Keratinocyte (primary cell): ENCODE results near the gene GALNT14. TPM values are rescaled to one million over a fixed set of nuclear protein-coding genes. Genes with fewer than 3 reads are reported as not detected.

Source experiments
- DNase-seq: peaks from one replicate; pipeline ENCODE4 v3.0.0-alpha.2; 2011; ENCODE audit warnings: low read depth, missing footprints, low spot score
- FAIRE-seq: peaks from 2 replicates; lab custom pipeline; 2011; peaks lifted over from hg19 to GRCh38; lab: Jason Lieb, UNC
- H2AFZ ChIP-seq: 2 replicates; pipeline ENCODE4 v1.6.0; 2012; ENCODE audit warnings: low read length, control low read depth, inconsistent platforms; ENCODE audit not compliant: control insufficient read depth
- H3K27ac ChIP-seq: 2 replicates; pipeline ENCODE4 v1.5.1; 2011; ENCODE audit warnings: low read length; ENCODE audit not compliant: control insufficient read depth, insufficient read depth
- H3K27me3 ChIP-seq: 3 replicates; pipeline ENCODE4 v1.6.0; 2011; ENCODE audit warnings: low read length; ENCODE audit not compliant: control insufficient read depth, insufficient read depth; ENCODE audit errors: extremely low read depth
- H3K36me3 ChIP-seq, 2 experiments: 2 replicates in 1 of 2; 3 replicates in 1 of 2; pipeline ENCODE4 v1.5.1; 2011; ENCODE audit warnings: low read length in 2 of 2, mild to moderate bottlenecking in 1 of 2; ENCODE audit not compliant: control insufficient read depth in 2 of 2, insufficient read depth in 2 of 2; ENCODE audit errors: extremely low read depth in 1 of 2
- H3K4me1 ChIP-seq: 3 replicates; pipeline ENCODE4 v1.5.1; 2011; ENCODE audit warnings: low read length; ENCODE audit not compliant: control insufficient read depth, insufficient read depth; ENCODE audit errors: extremely low read depth
- H3K4me2 ChIP-seq: 3 replicates; pipeline ENCODE4 v1.6.0; 2011; ENCODE audit warnings: low read depth, low read length; ENCODE audit not compliant: control insufficient read depth, insufficient read depth; ENCODE audit errors: extremely low read depth
- H3K4me3 ChIP-seq, 3 experiments: fragments of 200-600 bp in 1 of 3; sonication (generic) in 1 of 3; 2 replicates in 2 of 3; 3 replicates in 1 of 3; pipeline ENCODE4 v1.5.1; 2011 to 2016; ENCODE audit warnings: low read length in 3 of 3, mild to moderate bottlenecking in 3 of 3, control low read depth in 2 of 3, inconsistent platforms in 1 of 3, low read depth in 1 of 3, mixed read lengths in 1 of 3, mixed run types in 1 of 3, moderate library complexity in 1 of 3; ENCODE audit not compliant: control insufficient read depth in 2 of 3, insufficient read depth in 2 of 3; ENCODE audit errors: extremely low read depth in 1 of 3
- H3K79me2 ChIP-seq: 2 replicates; pipeline ENCODE4 v1.6.0; 2012; ENCODE audit warnings: low read length; ENCODE audit not compliant: control insufficient read depth, insufficient read depth
- H3K9ac ChIP-seq: 3 replicates; pipeline ENCODE4 v1.6.0; 2011; ENCODE audit warnings: low read length; ENCODE audit not compliant: control insufficient read depth, insufficient read depth; ENCODE audit errors: extremely low read depth
- H3K9me1 ChIP-seq: 3 replicates; pipeline ENCODE4 v1.6.0; 2011; ENCODE audit warnings: low read length; ENCODE audit not compliant: control insufficient read depth, insufficient read depth; ENCODE audit errors: extremely low read depth
- H3K9me3 ChIP-seq: 2 replicates; pipeline ENCODE4 v1.5.1; 2012; ENCODE audit warnings: low read depth, low read length; ENCODE audit not compliant: control insufficient read depth
- H4K20me1 ChIP-seq: 3 replicates; pipeline ENCODE4 v1.6.0; 2011; ENCODE audit warnings: low read length; ENCODE audit not compliant: control insufficient read depth, insufficient read depth; ENCODE audit errors: extremely low read depth
- EZH2 ChIP-seq: IDR thresholded peaks from one replicate; pipeline ENCODE4 v1.6.1; 2012; ENCODE audit warnings: inconsistent platforms, mild to moderate bottlenecking, low read length, moderate library complexity
- dilution Hi-C: fragments of 300-500 bp; cut with MboI; formaldehyde crosslinking; loops from one replicate; pipeline ENCODE4 v1.7.0; 2020; ENCODE audit warnings: low sequenced_read_pairs; ENCODE audit not compliant: extremely low pct_ligation_motif_present
- polyA plus RNA-seq, 5 experiments: library from polyadenylated mRNA; depleted of rRNA in 3 of 5; stranded (reverse) in 3 of 5; stranded (forward) in 1 of 5; unstranded in 1 of 5; fragments of >200 nt; gene quantifications; 1 replicate in 1 of 5; 2 replicates in 3 of 5; 3 replicates in 1 of 5; pipeline versions ENCODE4 v1.2.1 to v1.2.3, GENCODE V29; 2011 to 2012; ENCODE audit warnings: missing spikeins in 2 of 5, low read depth in 1 of 5, low replicate concordance in 1 of 5
- TF ChIP-seq, protein P1 (sequence below), 3 experiments: IDR thresholded peaks in 1 of 3; conservative IDR thresholded peaks in 1 of 3; optimal IDR thresholded peaks in 1 of 3; 2 replicates in 2 of 3; 3 replicates in 1 of 3; pipeline versions ENCODE3 to v1.5.1; 2011; ENCODE audit warnings: low read length in 3 of 3, mild to moderate bottlenecking in 3 of 3, moderate library complexity in 2 of 3, control low read depth in 1 of 3, inconsistent platforms in 1 of 3; ENCODE audit not compliant: insufficient read depth in 2 of 3; ENCODE audit errors: extremely low read depth in 1 of 3

Gene GALNT14
- polyA plus RNA-seq, 1 donor (not counting 4 experiments of a cell fraction or from before 2014, with no cell fraction given) = 27.4 TPM

DNA sequence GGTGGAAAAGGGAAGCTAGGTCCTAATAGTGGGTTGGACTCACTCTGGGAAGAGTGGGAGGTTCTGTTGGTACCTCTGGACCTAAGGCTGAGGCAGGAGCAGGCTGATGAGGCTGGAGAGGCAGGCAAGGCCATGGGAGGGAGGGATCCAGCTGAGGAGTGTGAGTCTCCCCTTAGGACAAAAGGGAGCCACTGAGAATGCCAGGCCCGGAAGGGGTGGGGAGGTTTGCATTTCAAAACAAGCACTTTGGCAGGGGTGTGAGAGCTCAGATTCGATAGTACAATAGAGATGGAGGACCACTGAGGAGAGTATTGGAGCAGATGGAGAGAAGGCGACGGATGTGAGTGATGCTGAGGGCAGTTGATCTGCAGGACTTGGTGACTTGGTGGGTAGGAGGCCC, 198.9 kb downstream of the GALNT14 start:
- Histone ChIP-seq H3K79me2 (no peaks in the 10 kb centered on the region), H3K9me1 (no peaks in the 10 kb centered on the region), H3K36me3 (no peaks in the 10 kb centered on the region), H3K27ac (no peak overlapping the region), H2AFZ (no peak overlapping the region), H3K4me2 (no peak overlapping the region), H4K20me1 (no peaks in the 10 kb centered on the region), H3K4me1 (no peaks in the 10 kb centered on the region), H3K4me3 (no peak overlapping the region), H3K27me3 (no peaks in the 10 kb centered on the region), H3K9ac (no peak overlapping the region), H3K9me3 (no peaks in the 10 kb centered on the region)
- FAIRE-seq (no peak), DNase-seq (no peak)
- TF ChIP-seq, protein P1, sequence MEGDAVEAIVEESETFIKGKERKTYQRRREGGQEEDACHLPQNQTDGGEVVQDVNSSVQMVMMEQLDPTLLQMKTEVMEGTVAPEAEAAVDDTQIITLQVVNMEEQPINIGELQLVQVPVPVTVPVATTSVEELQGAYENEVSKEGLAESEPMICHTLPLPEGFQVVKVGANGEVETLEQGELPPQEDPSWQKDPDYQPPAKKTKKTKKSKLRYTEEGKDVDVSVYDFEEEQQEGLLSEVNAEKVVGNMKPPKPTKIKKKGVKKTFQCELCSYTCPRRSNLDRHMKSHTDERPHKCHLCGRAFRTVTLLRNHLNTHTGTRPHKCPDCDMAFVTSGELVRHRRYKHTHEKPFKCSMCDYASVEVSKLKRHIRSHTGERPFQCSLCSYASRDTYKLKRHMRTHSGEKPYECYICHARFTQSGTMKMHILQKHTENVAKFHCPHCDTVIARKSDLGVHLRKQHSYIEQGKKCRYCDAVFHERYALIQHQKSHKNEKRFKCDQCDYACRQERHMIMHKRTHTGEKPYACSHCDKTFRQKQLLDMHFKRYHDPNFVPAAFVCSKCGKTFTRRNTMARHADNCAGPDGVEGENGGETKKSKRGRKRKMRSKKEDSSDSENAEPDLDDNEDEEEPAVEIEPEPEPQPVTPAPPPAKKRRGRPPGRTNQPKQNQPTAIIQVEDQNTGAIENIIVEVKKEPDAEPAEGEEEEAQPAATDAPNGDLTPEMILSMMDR (optimal IDR thresholded peaks at IDR 0.05 in 1 of 3, IDR thresholded peaks at IDR 0.05 in 1 of 3, conservative IDR thresholded peaks at IDR 0.05 in 1 of 3; ENCODE audit: extremely low read depth in 1 of 3, insufficient read depth in 2 of 3, low read length in 3 of 3) = no peak
- TF ChIP-seq EZH2 = no peak
- dilution Hi-C loops = no loop called here

DNA sequence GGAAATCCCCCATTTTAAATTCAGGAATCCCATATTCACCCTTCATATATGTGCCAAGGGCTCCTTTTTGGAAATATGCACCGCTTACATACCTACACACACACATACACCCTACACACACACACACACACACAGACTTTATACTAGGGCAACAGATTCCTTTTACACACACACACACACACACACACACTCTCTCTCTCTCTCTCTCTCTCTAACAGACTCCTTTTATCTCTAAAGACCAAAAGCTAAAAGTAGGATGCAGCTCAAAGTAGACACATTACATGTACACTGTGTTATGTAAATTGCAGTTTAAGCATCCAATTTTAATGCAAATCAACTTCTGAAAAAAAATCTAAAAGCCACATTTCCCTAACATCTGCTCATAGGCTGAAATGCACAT, 200.0 kb downstream of the GALNT14 start:
- Histone ChIP-seq H3K27ac (no peak overlapping the region), H3K9ac (no peak overlapping the region), H3K4me1 (no peaks in the 10 kb centered on the region), H3K79me2 (no peaks in the 10 kb centered on the region), H3K4me2 (no peak overlapping the region), H3K9me3 (no peaks in the 10 kb centered on the region), H3K4me3 (no peak overlapping the region), H3K36me3 (no peaks in the 10 kb centered on the region), H2AFZ (no peak overlapping the region), H3K9me1 (no peaks in the 10 kb centered on the region), H3K27me3 (no peaks in the 10 kb centered on the region), H4K20me1 (no peaks in the 10 kb centered on the region)
- dilution Hi-C loops = no loop called here
- TF ChIP-seq, protein P1 (optimal IDR thresholded peaks at IDR 0.05 in 1 of 3, IDR thresholded peaks at IDR 0.05 in 1 of 3, conservative IDR thresholded peaks at IDR 0.05 in 1 of 3; ENCODE audit: extremely low read depth in 1 of 3, insufficient read depth in 2 of 3, low read length in 3 of 3) = no peak
- no peak for TF ChIP-seq EZH2
- DNase-seq (no peak), FAIRE-seq (no peak)
